Activated T-cell treated with anti-CD3 and anti-CD28 coated beads for 1 hour (primary cell): ENCODE data around the gene HLA-DOA.

Experiments
- DNase-seq: peaks from one replicate; pipeline ENCODE4 v3.0.0-alpha.2; 2020; ENCODE audit warnings: low read depth

Gene HLA-DOA

GRCh38 chr6:33008944-33009861, at the start of gene HLA-DOA:
Gene HLA-DOA, minus strand, starts transcription at chr6:33009591.
- peak; percentile 17 for DNase-seq

- DNase-seq = no peak
Observed at GRCh38 chr6:33057222-33058150, 48.1 kb upstream of the HLA-DOA start.

- no peak for DNase-seq
Observed at GRCh38 chr6:33053230-33053629, 43.8 kb upstream of the HLA-DOA start.

- no peak for DNase-seq
Observed at GRCh38 chr6:33052627-33053026, 43.2 kb upstream of the HLA-DOA start.

- DNase-seq = no peak
Observed at GRCh38 chr6:33050014-33050810, 40.8 kb upstream of the HLA-DOA start.

- DNase-seq = no peak
Observed at GRCh38 chr6:33049323-33050013, 40.1 kb upstream of the HLA-DOA start.

GRCh38 chr6:33040157-33040556, 30.8 kb upstream of the HLA-DOA start:
- no peak for DNase-seq

GRCh38 chr6:33036535-33036934, 27.1 kb upstream of the HLA-DOA start:
- no peak for DNase-seq

- DNase-seq = no peak
Observed at GRCh38 chr6:33034554-33034953, 25.2 kb upstream of the HLA-DOA start.

GRCh38 chr6:33030245-33030644, 20.9 kb upstream of the HLA-DOA start:
- no peak for DNase-seq

GRCh38 chr6:33029328-33030184, 20.2 kb upstream of the HLA-DOA start:
- DNase-seq = no peak

- DNase-seq = no peak
Observed at GRCh38 chr6:33028220-33028849, 18.9 kb upstream of the HLA-DOA start.

GRCh38 chr6:33024521-33024920, 15.1 kb upstream of the HLA-DOA start:
- no peak for DNase-seq

- no peak for DNase-seq
Observed at GRCh38 chr6:33023536-33023935, 14.1 kb upstream of the HLA-DOA start.

GRCh38 chr6:33021917-33022316, 12.5 kb upstream of the HLA-DOA start:
- DNase-seq = no peak

GRCh38 chr6:33019372-33019771, 10.0 kb upstream of the HLA-DOA start:
- DNase-seq = no peak

- no peak for DNase-seq
Observed at GRCh38 chr6:33018904-33019303, 9.5 kb upstream of the HLA-DOA start.

- no peak for DNase-seq
Observed at GRCh38 chr6:33018418-33018817, 9.0 kb upstream of the HLA-DOA start.

- DNase-seq = no peak
Observed at GRCh38 chr6:33017694-33018353, 8.4 kb upstream of the HLA-DOA start.
